HL-60/S4 (cell line): Measurements from ENCODE around the gene HBG2.

Source experiments
- in situ Hi-C: fragments of 300-500 bp; cut with MboI; formaldehyde crosslinking; loops from 2 replicates; pipeline ENCODE4 v1.14.3; 2022; ENCODE audit warnings: low sequenced_read_pairs

The HBG2 gene

GRCh38 chr11:5231111-5231510 is 23.5 kb downstream of the HBG2 start:
- in situ Hi-C loops = no loop called here

GRCh38 chr11:5230266-5230665 is 24.3 kb downstream of the HBG2 start:
- in situ Hi-C loops = no loop called here

GRCh38 chr11:5229796-5230195 is 24.8 kb downstream of the HBG2 start:
- in situ Hi-C loops = no loop called here

- in situ Hi-C loops = no loop called here
Measured at GRCh38 chr11:5229356-5229755, 25.2 kb downstream of the HBG2 start.

- in situ Hi-C loops = no loop called here
Measured at GRCh38 chr11:5228124-5228523, 26.5 kb downstream of the HBG2 start.

GRCh38 chr11:5227681-5228080 is 26.9 kb downstream of the HBG2 start:
- in situ Hi-C loops = no loop called here

- in situ Hi-C loops = no loop called here
Measured at GRCh38 chr11:5226732-5227310, 27.8 kb downstream of the HBG2 start, which contains the start of gene HBB. Gene HBB, minus strand, starts transcription at chr11:5227071. Its CDS starts 50 bp downstream, at chr11:5227021.

GRCh38 chr11:5225480-5225871 is 29.1 kb downstream of the HBG2 start:
- in situ Hi-C loops = no loop called here

GRCh38 chr11:5224538-5225479 is 29.8 kb downstream of the HBG2 start:
- in situ Hi-C loops = no loop called here

GRCh38 chr11:5223686-5224085 is 30.9 kb downstream of the HBG2 start:
- in situ Hi-C loops = no loop called here

- in situ Hi-C loops = no loop called here
Measured at GRCh38 chr11:5223146-5223545, 31.4 kb downstream of the HBG2 start.

GRCh38 chr11:5210376-5210885 is 44.1 kb downstream of the HBG2 start:
- in situ Hi-C loops = no loop called here

- in situ Hi-C loops = no loop called here
Measured at GRCh38 chr11:5204787-5205186, 49.8 kb downstream of the HBG2 start.

GRCh38 chr11:5203366-5203765 is 51.2 kb downstream of the HBG2 start:
- in situ Hi-C loops = no loop called here
